ENCODE results near the gene PDE4D.
"Not testable (repeated sequence)": the region's sequence is repeated elsewhere in the genome, so short reads cannot be mapped to it uniquely, and the experiment has no call there.

PDE4D gene

DNA sequence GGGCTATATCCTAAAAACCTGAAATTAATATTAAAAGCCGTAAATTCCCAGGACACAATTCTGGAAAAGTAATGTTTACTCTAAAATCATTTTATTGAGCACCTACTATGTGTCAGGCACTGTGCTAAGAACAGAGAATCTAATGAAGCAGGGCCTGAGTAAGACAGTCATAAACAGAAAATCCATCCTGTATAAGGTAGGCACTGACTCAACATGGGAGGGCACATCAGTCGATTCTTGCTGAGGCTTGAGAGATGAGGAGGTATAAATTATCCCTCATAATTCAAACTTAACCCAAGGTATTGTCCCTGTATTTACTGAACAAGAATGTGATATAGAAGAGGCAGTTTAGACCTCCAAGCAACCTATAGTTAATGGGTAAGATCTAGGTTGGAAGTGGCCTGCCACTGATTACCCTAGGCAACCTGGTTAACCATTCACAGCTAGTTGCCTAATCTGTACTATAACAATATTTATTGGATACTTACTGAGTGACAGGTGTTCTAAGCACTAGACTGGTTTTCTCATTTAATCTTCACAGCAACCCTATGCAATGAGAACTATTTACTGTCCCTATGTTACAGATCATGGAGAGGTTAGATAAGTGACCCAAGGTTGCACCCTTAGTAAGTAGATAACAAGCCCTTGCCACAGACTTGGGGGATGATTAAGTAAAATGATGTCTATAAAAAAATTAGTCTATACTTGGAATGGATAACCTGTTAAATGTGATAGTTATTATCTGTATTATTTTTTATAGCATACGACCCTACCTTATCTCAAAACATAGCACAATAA is 317.7 kb downstream of the PDE4D start:
- no peak for DNase-seq

GRCh38 chr5:59573509-59573908 is 320.0 kb downstream of the PDE4D start:
- not testable (repeated sequence) for DNase-seq

- DNase-seq: no peak
Measured at GRCh38 chr5:59571067-59571466, 322.5 kb downstream of the PDE4D start.

DNA sequence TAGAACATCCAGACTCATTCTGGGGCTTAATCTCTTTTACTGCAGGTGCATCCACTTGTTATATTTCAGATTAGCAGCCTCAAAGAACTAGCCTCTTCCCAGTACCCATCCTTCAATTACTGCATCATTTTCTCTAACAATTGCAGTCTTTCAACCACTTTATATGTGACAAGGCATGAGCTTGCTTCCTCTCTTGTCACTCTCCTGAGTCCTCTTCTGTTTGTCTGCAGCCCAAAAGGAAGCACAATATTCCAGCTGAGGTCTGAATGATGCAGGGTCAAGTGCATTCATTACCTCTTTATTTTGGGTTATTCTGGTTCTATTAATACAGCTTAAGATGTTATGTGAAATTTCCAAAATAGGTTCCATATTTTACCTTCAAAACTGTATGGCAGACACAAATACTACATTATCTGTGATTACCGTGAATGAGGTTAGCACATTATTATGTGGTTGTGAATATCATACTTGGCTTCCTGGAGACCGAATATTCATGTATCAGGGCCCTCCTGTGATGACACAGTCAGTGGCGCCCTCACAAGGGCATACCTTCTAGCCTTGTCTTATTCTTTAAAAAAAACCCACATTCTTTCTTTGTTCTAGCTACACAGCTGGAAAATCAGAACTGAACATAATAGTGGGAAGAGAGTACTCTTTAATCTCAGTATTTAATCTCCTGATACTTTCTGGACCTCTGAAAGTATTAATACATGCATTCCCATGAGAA is 323.8 kb downstream of the PDE4D start:
- no peak for DNase-seq

GRCh38 chr5:59569158-59569557 is 324.4 kb downstream of the PDE4D start:
- DNase-seq: no peak

DNA sequence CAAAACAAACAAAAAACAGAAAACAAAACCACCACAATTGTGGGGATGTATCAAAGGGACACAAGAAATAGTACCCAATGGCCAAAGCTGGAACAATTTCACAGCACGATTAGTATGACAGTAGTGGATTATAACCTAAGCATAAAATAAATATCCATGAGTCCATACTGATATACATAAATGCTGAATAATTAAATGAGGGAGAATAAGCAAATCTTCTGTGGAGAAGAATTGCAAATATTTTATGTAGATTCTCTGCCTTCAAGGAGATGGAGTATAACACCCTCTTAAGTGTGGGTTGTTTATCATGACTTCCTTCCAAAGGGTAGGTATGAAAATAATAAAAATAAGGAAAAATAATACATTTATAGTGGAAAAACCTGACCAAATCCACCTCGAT is 325.4 kb downstream of the PDE4D start:
- no peak for DNase-seq

GRCh38 chr5:59565551-59565950 is 328.0 kb downstream of the PDE4D start:
- DNase-seq: no peak

GRCh38 chr5:59564895-59565294 is 328.6 kb downstream of the PDE4D start:
- DNase-seq: no peak

- DNase-seq: no peak
Measured at GRCh38 chr5:59562756-59563389, 330.7 kb downstream of the PDE4D start.

GRCh38 chr5:59560553-59560952 is 333.0 kb downstream of the PDE4D start:
- no peak for DNase-seq

DNA sequence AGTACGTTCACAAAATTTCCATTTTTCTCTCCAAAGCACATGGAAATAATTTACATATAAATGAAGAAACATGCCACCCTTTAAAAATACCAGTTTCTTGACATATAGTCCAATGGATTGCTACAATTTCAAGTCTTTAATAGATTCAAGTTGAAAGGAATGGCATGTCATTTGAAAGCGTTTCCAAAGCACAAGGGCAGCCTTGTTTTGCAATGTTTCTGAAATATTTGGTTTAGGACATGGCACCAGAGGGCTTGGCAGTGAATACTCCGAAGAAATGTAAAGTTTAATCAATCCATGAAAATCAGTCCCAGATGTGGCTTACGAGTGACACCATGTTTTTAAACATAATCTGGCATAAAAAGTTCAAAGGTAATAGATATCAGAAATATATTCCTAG is 333.7 kb downstream of the PDE4D start:
- no peak for DNase-seq

GRCh38 chr5:59559323-59559722 is 334.2 kb downstream of the PDE4D start:
- DNase-seq: no peak

GRCh38 chr5:59558501-59558900 is 335.0 kb downstream of the PDE4D start:
- DNase-seq: no peak

GRCh38 chr5:59557572-59557971 is 336.0 kb downstream of the PDE4D start:
- DNase-seq: no peak

- no peak for DNase-seq
Measured at GRCh38 chr5:59555596-59555995, 337.9 kb downstream of the PDE4D start.

- DNase-seq: no peak
Measured at GRCh38 chr5:59554501-59554900, 339.0 kb downstream of the PDE4D start.

GRCh38 chr5:59553992-59554391 is 339.5 kb downstream of the PDE4D start:
- no peak for DNase-seq

- DNase-seq: no peak
Measured at GRCh38 chr5:59548807-59549357, 344.6 kb downstream of the PDE4D start.

DNA sequence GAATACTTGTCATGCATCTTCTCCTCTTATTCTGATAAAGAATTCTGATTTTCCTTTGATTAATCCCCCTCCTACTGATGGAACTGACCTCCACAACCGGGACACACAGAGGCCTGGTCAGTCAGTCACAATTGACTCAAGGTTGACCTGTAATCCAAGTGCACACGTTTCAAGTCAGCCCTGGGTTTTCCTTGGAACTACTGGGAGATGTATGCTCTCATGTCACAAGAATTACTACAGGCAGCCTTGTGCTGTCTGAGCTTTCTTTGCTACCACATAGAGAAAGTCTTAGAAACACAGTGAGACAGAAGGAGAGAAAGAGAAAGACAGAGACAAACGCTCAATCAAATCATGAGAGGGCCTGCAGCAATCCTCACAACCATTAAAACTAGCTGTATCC is 345.8 kb downstream of the PDE4D start:
- DNase-seq: no peak

DNA sequence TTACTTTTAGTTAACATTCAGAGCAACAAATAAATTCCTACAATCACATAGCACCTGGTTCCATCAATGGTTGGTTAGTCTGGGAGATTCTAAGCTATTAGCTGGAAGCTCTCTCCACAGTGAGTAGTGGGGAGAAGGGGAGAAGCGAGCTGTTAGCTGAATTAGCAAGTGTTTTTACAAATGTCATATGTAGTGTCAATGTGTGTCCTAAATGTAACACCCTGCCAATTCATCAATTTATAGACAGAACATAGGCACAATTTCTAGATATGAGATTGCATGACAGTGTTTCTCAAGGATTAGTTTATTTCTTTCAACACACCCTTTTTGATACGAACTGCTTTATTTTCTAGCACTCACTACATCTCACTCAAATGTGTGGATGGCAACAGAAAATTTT is 349.0 kb downstream of the PDE4D start:
- DNase-seq: no peak

DNA sequence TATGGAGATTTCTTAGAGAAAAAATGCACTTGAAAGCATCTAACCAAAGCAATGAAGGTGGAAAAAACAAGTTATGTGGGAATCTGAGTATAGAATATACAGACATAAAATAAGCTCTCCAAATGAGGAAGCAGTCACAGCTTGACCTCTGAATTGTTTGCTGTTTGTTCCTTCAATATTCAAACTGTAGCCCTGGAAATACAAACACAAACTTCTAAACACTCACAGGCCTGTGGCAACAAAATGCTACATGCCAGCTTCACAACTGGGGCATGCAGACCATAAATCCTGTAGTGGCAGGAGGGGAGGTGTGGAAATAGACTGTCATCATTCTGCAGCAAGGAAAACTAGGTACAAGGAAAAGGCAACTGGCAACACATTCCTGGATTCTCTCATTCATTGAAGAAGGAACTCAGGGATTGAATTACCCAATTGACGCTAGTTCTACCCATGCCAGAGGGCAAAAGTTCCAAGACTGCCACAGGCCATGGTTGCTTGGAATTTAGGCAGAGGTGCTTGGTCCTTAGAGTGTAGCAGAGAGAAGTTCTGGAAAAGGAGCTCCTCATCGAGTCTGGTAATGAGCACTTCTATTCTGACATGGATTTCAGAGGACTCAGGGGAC is 349.6 kb downstream of the PDE4D start:
- no peak for DNase-seq

DNA sequence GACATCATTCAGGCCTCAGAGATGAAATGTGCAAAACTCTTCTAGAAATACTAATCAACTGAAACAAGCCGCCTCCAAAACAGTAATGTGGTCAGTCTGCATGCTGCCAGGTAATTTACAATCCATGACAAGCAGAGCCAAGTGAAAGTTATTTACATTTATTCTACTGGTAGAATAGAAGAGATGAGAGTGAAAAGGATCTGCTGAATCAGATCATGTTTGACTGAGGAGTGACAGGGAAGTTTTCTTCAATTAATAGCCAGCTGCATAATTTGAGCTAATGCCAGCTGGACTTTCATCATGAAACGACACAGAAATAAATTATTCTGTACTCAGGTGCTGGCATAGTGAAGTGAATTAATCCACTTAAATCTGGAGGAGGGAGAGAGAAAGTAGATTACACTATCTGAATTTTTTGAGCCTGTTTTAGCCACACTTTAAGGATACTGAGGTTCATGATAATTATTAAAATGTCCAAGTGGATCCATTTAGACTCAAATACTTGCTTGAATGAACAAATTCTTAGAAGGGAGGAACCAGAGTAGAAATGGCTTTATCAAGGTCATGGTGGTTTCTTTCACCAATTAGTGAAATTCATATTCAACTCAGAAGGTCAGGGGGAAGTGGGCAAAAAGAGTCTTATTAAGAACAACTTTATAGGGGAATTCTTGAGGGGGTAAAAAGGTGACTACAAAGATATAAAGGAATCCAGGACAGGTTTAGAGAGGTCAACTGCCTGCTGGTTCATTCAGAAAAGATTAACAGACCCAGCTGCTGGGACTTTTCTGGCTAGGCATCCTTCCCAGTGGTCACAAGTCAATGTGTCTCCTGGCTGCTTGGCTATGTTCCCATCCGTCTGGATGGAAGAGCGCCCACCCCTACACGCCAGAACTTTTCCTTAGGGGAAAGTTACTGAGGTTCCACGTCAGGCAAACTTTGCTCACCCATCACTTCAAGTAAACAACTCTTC is 350.4 kb downstream of the PDE4D start:
- DNase-seq: no peak

Data from activated T-cell treated with anti-CD3 and anti-CD28 coated beads for 4 hours (primary cell).